ENCODE data around the gene WDFY4. TPM values are rescaled to one million over a fixed set of nuclear protein-coding genes. Genes with fewer than 3 reads are reported as not detected.

The WDFY4 gene
- total RNA-seq, 6 donors from 2014 or later = 10.1 to 48.9 (median 32.1) TPM

DNA sequence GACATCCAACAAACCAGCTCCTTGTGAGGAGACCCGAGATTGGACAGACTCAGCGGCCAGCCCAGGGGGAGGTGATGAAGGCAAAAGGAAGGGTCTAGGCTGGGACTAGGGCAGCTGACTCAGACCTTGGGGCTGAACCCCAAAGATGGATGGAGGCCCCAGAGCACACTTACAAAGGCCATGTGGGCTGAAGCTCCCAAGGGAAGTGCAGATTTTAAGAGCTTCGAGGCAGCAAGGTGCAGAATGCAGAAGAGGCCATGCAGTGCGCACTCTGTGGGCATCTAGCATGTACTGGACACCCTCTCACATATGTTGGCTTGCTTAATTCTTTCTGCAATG is 11.8 kb downstream of the WDFY4 start:
- 83 to 93% methylated on average over 4 of the region's 4 CpGs for WGBS, 2 donors

DNA sequence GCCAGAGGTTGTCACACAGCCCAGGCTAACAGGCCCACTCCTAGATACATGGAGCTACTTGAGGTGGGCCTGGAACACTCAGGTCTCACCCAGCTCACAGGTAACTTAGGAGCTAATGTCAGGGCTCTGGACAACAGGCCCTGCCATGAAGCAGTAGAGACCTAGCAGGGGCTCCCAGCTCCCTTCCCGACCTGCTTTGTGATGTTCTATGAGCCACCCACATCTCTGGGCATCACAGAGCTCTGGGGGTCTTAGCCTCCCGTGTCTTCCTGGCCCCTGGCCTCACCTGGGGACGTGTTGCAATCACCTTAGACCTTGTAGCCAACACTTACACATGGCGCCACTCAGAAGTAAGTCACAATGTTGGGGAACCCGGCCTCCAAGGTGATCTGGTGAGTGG is 12.4 kb downstream of the WDFY4 start:
- no peak for ATAC-seq (ENCODE audit: low FRiP score in 2 of 2)
- Histone ChIP-seq H3K27ac (no peak overlapping the region), H3K36me3 (no peaks in the 10 kb centered on the region), H3K4me3 (no peak overlapping the region), H3K9me3 (no peaks in the 10 kb centered on the region), H3K4me1 (no peaks in the 10 kb centered on the region), H3K27me3 (no peaks in the 10 kb centered on the region)
- WGBS, 2 donors = 90 to 100% methylated on average over 3 to 5 of the region's 5 CpGs
- TF ChIP-seq POLR2A (IDR thresholded peaks at IDR 0.05) (no peak), EP300 (IDR thresholded peaks at IDR 0.05) (no peak), POLR2AphosphoS5 (IDR thresholded peaks at IDR 0.05) (no peak)
- TF ChIP-seq, protein P1, sequence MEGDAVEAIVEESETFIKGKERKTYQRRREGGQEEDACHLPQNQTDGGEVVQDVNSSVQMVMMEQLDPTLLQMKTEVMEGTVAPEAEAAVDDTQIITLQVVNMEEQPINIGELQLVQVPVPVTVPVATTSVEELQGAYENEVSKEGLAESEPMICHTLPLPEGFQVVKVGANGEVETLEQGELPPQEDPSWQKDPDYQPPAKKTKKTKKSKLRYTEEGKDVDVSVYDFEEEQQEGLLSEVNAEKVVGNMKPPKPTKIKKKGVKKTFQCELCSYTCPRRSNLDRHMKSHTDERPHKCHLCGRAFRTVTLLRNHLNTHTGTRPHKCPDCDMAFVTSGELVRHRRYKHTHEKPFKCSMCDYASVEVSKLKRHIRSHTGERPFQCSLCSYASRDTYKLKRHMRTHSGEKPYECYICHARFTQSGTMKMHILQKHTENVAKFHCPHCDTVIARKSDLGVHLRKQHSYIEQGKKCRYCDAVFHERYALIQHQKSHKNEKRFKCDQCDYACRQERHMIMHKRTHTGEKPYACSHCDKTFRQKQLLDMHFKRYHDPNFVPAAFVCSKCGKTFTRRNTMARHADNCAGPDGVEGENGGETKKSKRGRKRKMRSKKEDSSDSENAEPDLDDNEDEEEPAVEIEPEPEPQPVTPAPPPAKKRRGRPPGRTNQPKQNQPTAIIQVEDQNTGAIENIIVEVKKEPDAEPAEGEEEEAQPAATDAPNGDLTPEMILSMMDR (IDR thresholded peaks at IDR 0.05) = no peak
- no peak for DNase-seq

More for the DNA sequence above, 11.8 kb downstream of the WDFY4 start:
- Histone ChIP-seq H3K27me3 (no peaks in the 10 kb centered on the region), H3K36me3 (no peaks in the 10 kb centered on the region), H3K9me3 (no peaks in the 10 kb centered on the region), H3K27ac (no peak overlapping the region), H3K4me3 (no peak overlapping the region), H3K4me1 (no peaks in the 10 kb centered on the region)
- DNase-seq = no peak
- TF ChIP-seq, protein P1 (IDR thresholded peaks at IDR 0.05) = no peak
- TF ChIP-seq POLR2AphosphoS5 (IDR thresholded peaks at IDR 0.05) (no peak), EP300 (IDR thresholded peaks at IDR 0.05) (no peak), POLR2A (IDR thresholded peaks at IDR 0.05) (no peak)
- ATAC-seq (ENCODE audit: low FRiP score in 2 of 2) = no peak

DNA sequence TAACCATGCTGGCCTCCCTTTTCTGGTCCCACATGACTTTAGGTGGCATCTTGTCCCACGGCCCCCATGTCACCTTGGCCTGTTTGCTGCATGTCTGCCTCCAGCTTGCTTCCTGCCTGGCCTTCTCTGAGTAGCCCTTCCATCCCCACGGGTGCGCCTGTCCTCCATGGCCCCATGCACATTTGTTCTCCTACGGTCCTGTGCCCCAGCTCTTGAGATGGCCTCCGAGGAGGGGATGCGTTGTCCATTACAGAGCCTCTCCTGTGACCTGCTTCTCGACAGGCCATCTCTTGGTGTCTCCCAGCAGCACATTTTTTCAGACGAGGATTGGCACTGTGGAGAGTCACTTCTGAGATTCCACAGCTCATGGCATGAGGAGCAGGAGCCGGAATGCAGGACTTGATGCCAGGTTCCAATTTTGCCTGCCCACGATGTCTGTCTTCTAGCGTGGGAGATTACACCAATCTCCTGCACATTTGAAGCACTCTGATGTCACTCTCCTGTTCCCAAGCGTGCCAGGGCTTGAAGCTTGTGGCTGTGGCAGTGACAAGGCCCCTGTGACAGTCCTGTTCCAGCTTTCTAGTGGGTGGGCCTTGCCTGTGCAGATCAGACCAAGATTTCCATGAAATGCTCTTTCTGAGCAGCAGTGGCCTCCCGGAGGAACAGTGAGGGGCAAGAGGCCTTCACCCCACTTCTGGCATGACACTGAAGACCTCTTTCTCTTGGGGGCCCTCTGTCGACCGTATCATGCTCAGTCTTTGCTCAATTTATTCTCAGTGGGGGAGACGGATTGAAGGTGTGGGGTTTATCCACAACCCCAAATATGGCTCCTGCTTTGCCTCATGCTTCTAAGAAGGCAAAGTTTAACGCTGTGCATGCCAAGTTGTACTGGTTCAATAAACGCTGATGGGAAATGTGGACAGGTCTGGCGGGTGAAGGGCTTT is 13.4 kb downstream of the WDFY4 start:
- WGBS, 2 donors = 89 to 91% methylated on average over 19 of the region's 19 CpGs

DNA sequence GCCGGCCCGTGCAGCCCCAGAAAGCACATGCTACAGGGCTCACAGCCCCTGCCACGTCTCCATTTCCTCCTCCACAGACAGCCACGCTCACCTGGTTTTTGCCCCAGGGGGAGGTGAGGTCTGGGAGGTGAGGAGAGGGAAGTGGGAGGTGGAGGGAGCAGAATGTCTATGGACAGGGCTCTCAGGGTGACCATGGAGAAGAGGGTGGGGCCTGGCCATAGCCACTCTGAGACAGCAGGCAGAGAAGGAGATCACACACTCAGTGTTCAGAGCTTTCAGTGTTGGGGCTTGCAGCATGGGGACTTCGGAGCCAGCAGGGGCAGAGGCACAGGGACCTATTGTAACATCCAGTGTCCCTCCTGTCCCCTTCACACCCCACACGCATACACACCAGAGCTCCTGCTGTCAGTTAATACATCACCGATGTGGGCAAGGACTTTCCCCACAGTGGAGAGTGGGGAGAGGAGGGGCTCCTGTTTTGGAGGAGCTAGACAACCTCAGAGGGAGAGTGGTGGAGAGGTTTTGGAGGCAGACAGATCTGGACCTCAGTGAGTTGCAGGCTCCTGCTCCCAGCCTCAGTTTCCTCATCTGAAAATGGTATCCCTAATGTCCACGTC is 14.4 kb downstream of the WDFY4 start:
- TF ChIP-seq, protein P1 (IDR thresholded peaks at IDR 0.05) = no peak
- no peak for TF ChIP-seq EP300 (IDR thresholded peaks at IDR 0.05)
- TF ChIP-seq POLR2A (IDR thresholded peaks at IDR 0.05) = no peak
- no peak for TF ChIP-seq POLR2AphosphoS5 (IDR thresholded peaks at IDR 0.05)
- Histone ChIP-seq H3K9me3 (no peaks in the 10 kb centered on the region), H3K27ac (no peak overlapping the region), H3K27me3 (no peaks in the 10 kb centered on the region), H3K36me3 (no peaks in the 10 kb centered on the region), H3K4me3 (no peak overlapping the region), H3K4me1 (no peaks in the 10 kb centered on the region)
- WGBS, 2 donors = 58 to 73% methylated on average over 7 to 8 of the region's 8 CpGs
- ATAC-seq (ENCODE audit: low FRiP score in 2 of 2) (no peak), DNase-seq (no peak)

More for the DNA sequence above, 13.4 kb downstream of the WDFY4 start:
- DNase-seq (no peak), ATAC-seq (ENCODE audit: low FRiP score in 2 of 2) (no peak)
- TF ChIP-seq POLR2AphosphoS5 (IDR thresholded peaks at IDR 0.05) = no peak
- TF ChIP-seq POLR2A (IDR thresholded peaks at IDR 0.05) = no peak
- TF ChIP-seq EP300 (IDR thresholded peaks at IDR 0.05) = no peak
- TF ChIP-seq, protein P1 (IDR thresholded peaks at IDR 0.05) = no peak
- no peaks in the 10 kb centered on the region for H3K27me3 ChIP-seq
- H3K4me1 ChIP-seq = no peaks in the 10 kb centered on the region
- H3K36me3 ChIP-seq = no peaks in the 10 kb centered on the region
- H3K27ac ChIP-seq = no peak overlapping the region
- no peaks in the 10 kb centered on the region for H3K9me3 ChIP-seq
- H3K4me3 ChIP-seq = no peak overlapping the region
